Hepatocyte (in vitro differentiated cells): ENCODE data around the gene AVPR2.

Source experiments
- CTCF ChIP-seq: fragments of 200-600 bp; sonication (generic); IDR thresholded peaks from 2 replicates; pipeline ENCODE4 v1.5.1; 2016; ENCODE audit warnings: antibody characterized with exemption, mild to moderate bottlenecking; ENCODE audit not compliant: poor library complexity
- EZH2 ChIP-seq: fragments of 200-600 bp; sonication (generic); IDR thresholded peaks from 2 replicates; pipeline ENCODE4 v1.6.1; 2016; ENCODE audit warnings: antibody characterized with exemption, mild to moderate bottlenecking, borderline replicate concordance

- no peak for TF ChIP-seq CTCF
- no peak for TF ChIP-seq EZH2
These were observed 37.1 kb downstream of the AVPR2 start for GRCh38 chrX:153941336-153942252.
